ENCODE data around the gene GLDC. TPM values are rescaled to one million over a fixed set of nuclear protein-coding genes. Genes with fewer than 3 reads are reported as not detected.

The GLDC gene
- total RNA-seq, 1 donor from 2014 or later = 2.6 TPM

- ChIA-PET POLR2A (interaction anchor here (0.6 to 21.0 kb wide), 42 partner anchors 10 to 1889 kb away, joined by 3 to 853 read pairs (median 4); partner anchors contain the start of genes GLDC, KDM4C and UHRF2), CTCF (interaction anchor here (0.7 to 2.9 kb wide), 4 partner anchors 12 to 96 kb away, joined by 3 to 10 read pairs (median 3); no protein-coding TSS in a partner anchor)
- TF ChIP-seq CTCF (IDR thresholded peaks at IDR 0.05) = no peak
- H3K27ac Mint-ChIP-seq = peak overlapping the region; percentile 100
- peaks cover 17% of the 10 kb centered on the region for H3K36me3 Mint-ChIP-seq (ENCODE audit: low read depth)
- no peaks in the 10 kb centered on the region for H3K27me3 Mint-ChIP-seq
- H3K9me3 Mint-ChIP-seq = no peaks in the 10 kb centered on the region
- H3K4me3 Mint-ChIP-seq = peak overlapping the region; percentile 97
- intact Hi-C loops (cut with micrococcal nuclease) = loop anchor here (1.0 to 10.0 kb wide), 11 partner anchors 9 to 1887 kb away; partner anchors contain the start of genes GLDC, KDM4C, RCL1 and RIC1
- peak; percentile 85 for DNase-seq
- peaks cover 44% of the 10 kb centered on the region for H3K4me1 Mint-ChIP-seq
- peak; percentile 74 for ATAC-seq (ENCODE audit: low read depth)
These were observed 35.8 kb upstream of the GLDC start for GRCh38 chr9:6681147-6681956.

GRCh38 chr9:6680797-6681146 lies 35.2 kb upstream of the GLDC start:
- H3K27me3 Mint-ChIP-seq = no peaks in the 10 kb centered on the region
- H3K4me1 Mint-ChIP-seq = peaks cover 40% of the 10 kb centered on the region
- peak overlapping the region; percentile 97 for H3K4me3 Mint-ChIP-seq
- peaks cover 16% of the 10 kb centered on the region for H3K36me3 Mint-ChIP-seq (ENCODE audit: low read depth)
- ChIA-PET CTCF (interaction anchor here (0.9 to 2.9 kb wide), 2 partner anchors 13 to 96 kb away, joined by 3 to 10 read pairs; no protein-coding TSS in a partner anchor), POLR2A (interaction anchor here (0.6 to 21.0 kb wide), 19 partner anchors 10 to 1098 kb away, joined by 3 to 853 read pairs (median 4); partner anchors contain the start of genes KDM4C and UHRF2)
- intact Hi-C loops (cut with micrococcal nuclease) = loop anchor here (1.0 to 10.0 kb wide), 11 partner anchors 10 to 1886 kb away; partner anchors contain the start of genes GLDC, KDM4C, RCL1 and RIC1
- no peak for TF ChIP-seq CTCF (IDR thresholded peaks at IDR 0.05)
- no peaks in the 10 kb centered on the region for H3K9me3 Mint-ChIP-seq
- DNase-seq (no peak), ATAC-seq (ENCODE audit: low read depth) (peak; percentile 27)
- H3K27ac Mint-ChIP-seq = peak overlapping the region; percentile 100

- no peak for ATAC-seq (ENCODE audit: low read depth)
- Mint-ChIP-seq H3K4me1 (peaks cover 18% of the 10 kb centered on the region), H3K4me3 (no peak overlapping the region), H3K9me3 (no peaks in the 10 kb centered on the region), H3K27me3 (no peaks in the 10 kb centered on the region), H3K27ac (no peak overlapping the region), H3K36me3 (ENCODE audit: low read depth) (peaks cover 11% of the 10 kb centered on the region)
- CTCF ChIA-PET = interaction anchor here (1.2 to 1.3 kb wide), 2 partner anchors 11 to 93 kb away, joined by 4 to 8 read pairs; no protein-coding TSS in a partner anchor
- intact Hi-C loops (cut with micrococcal nuclease) = no loop called here
- no peak for TF ChIP-seq CTCF (IDR thresholded peaks at IDR 0.05)
- DNase-seq = no peak
- POLR2A ChIA-PET = interaction anchor here (21.0 kb wide), 1 partner anchor 77 kb away, joined by 853 read pairs; the partner anchor contains the start of gene KDM4C
These were observed 32.3 kb upstream of the GLDC start for GRCh38 chr9:6677803-6678202.

- Mint-ChIP-seq H3K4me3 (no peak overlapping the region), H3K27me3 (no peaks in the 10 kb centered on the region), H3K4me1 (peaks cover 12% of the 10 kb centered on the region), H3K27ac (no peak overlapping the region), H3K36me3 (ENCODE audit: low read depth) (peaks cover 4% of the 10 kb centered on the region), H3K9me3 (no peaks in the 10 kb centered on the region)
- POLR2A ChIA-PET = interaction anchor here (0.9 to 21.0 kb wide), 2 partner anchors 10 to 78 kb away, joined by 4 to 853 read pairs; partner anchors contain the start of gene KDM4C
- intact Hi-C loops (cut with micrococcal nuclease) = no loop called here
- ATAC-seq (ENCODE audit: low read depth) (no peak), DNase-seq (no peak)
- no peak for TF ChIP-seq CTCF (IDR thresholded peaks at IDR 0.05)
- CTCF ChIA-PET = interaction anchor here (1.0 to 1.2 kb wide), 2 partner anchors 9 to 322 kb away, joined by 3 to 8 read pairs; no protein-coding TSS in a partner anchor
These were observed 30.9 kb upstream of the GLDC start for GRCh38 chr9:6676254-6676921.
